OCI-LY7 (cell line): ENCODE measurements around the gene KCNJ16. TPM values are rescaled to one million over a fixed set of nuclear protein-coding genes. Genes with fewer than 3 reads are reported as not detected.

Source experiments
- BruUV-seq: library from RNA; stranded (reverse); fragments of 400-500 nt; replicated peaks from 2 replicates; lab custom pipeline; 2021; lab: Mats Ljungman, UMichigan
- CTCF ChIA-PET: fragments of 300-600 bp; sonication (Branson Sonifier 250); formaldehyde crosslinking; loops from one replicate; lab custom pipeline; 2022; ENCODE audit warnings: antibody characterized with exemption; ENCODE audit not compliant: unreplicated experiment; lab: Charles Lee
- POLR2A ChIA-PET: fragments of 300-600 bp; sonication (Branson Sonifier 250); formaldehyde crosslinking; loops from one replicate; lab custom pipeline; 2022; ENCODE audit warnings: antibody characterized with exemption; lab: Charles Lee
- DNase-seq: peaks from one replicate; pipeline ENCODE4 v3.0.0-alpha.2; 2015; ENCODE audit warnings: low spot score
- H2AFZ ChIP-seq: fragments of 200-600 bp; sonication (generic), shearing (Covaris generic); 2 replicates; pipeline ENCODE4 v1.6.1; 2014; ENCODE audit warnings: mild to moderate bottlenecking, antibody characterized with exemption, low read length, moderate library complexity
- H3K27ac ChIP-seq: fragments of 200-600 bp; sonication (generic); 2 replicates; pipeline ENCODE4 v1.5.1; 2014; ENCODE audit warnings: mixed run types, low read depth, mild to moderate bottlenecking, moderate library complexity, low read length, inconsistent platforms; ENCODE audit not compliant: poor library complexity, severe bottlenecking
- H3K36me3 ChIP-seq: fragments of 200-600 bp; sonication (generic); 2 replicates; pipeline ENCODE4 v1.6.1; 2014; ENCODE audit warnings: mild to moderate bottlenecking, antibody characterized with exemption, low read length, moderate library complexity, mixed read lengths; ENCODE audit not compliant: insufficient read depth
- H3K4me1 ChIP-seq: fragments of 200-600 bp; sonication (generic); 2 replicates; pipeline ENCODE4 v1.5.1; 2014; ENCODE audit warnings: mild to moderate bottlenecking, low read length; ENCODE audit not compliant: insufficient read depth, poor library complexity, severe bottlenecking
- H3K4me2 ChIP-seq: fragments of 200-600 bp; sonication (generic); 2 replicates; pipeline ENCODE4 v1.6.1; 2014; ENCODE audit warnings: mild to moderate bottlenecking, low read length
- H3K4me3 ChIP-seq: fragments of 200-600 bp; sonication (generic); 2 replicates; pipeline ENCODE4 v1.5.1; 2014; ENCODE audit warnings: mild to moderate bottlenecking, low read depth, low read length; ENCODE audit not compliant: poor library complexity, severe bottlenecking
- H3K79me2 ChIP-seq: fragments of 200-600 bp; sonication (generic); 2 replicates; pipeline ENCODE4 v1.6.1; 2016; ENCODE audit warnings: low read depth, mild to moderate bottlenecking, low read length, moderate library complexity, mixed read lengths; ENCODE audit not compliant: insufficient read depth
- H3K9me2 ChIP-seq: fragments of 200-600 bp; sonication (generic); 2 replicates; pipeline ENCODE4 v1.6.1; 2016; ENCODE audit warnings: mild to moderate bottlenecking, low read length, mixed read lengths; ENCODE audit not compliant: insufficient read depth
- H3K9me3 ChIP-seq: fragments of 200-600 bp; sonication (generic); 2 replicates; pipeline ENCODE4 v1.6.1; 2014; ENCODE audit warnings: mild to moderate bottlenecking, mixed run types, low read length, mixed read lengths
- H4K20me1 ChIP-seq: fragments of 200-600 bp; sonication (generic); 2 replicates; pipeline ENCODE4 v1.6.1; 2014; ENCODE audit warnings: mild to moderate bottlenecking, antibody characterized with exemption, low read length, moderate library complexity, mixed read lengths; ENCODE audit not compliant: insufficient read depth
- EZH2phosphoT487 ChIP-seq: fragments of 200-600 bp; sonication (generic); IDR thresholded peaks from 2 replicates; pipeline ENCODE4 v1.6.1; 2018; ENCODE audit warnings: low read depth, borderline replicate concordance, mild to moderate bottlenecking, mixed run types, antibody characterized with exemption, low read length, moderate library complexity, mixed read lengths
- intact Hi-C: fragments of 100-400 bp; cut with micrococcal nuclease; formaldehyde crosslinking; loops from one replicate; pipeline ENCODE4 v1.10.0; 2022; ENCODE audit not compliant: unreplicated experiment
- total RNA-seq, 2 experiments: library from RNA; depleted of rRNA in 1 of 2; stranded (reverse); fragments of >200 nt in 1 of 2; shearing (Covaris generic) in 1 of 2; gene quantifications; 2 replicates each; pipeline ENCODE4 v1.2.3, GENCODE V29; 2014 to 2022
- TF ChIP-seq, protein P1 (sequence below): fragments of 200-600 bp; sonication (generic); conservative IDR thresholded peaks from 2 replicates; pipeline ENCODE4 v1.5.1; 2014; ENCODE audit warnings: mild to moderate bottlenecking, antibody characterized with exemption, low read length, moderate library complexity, mixed read lengths

Gene KCNJ16
- total RNA-seq, 2 experiments from 2014 or later: not detected

- no TSS peak for BruUV-seq
- TF ChIP-seq, protein P1, sequence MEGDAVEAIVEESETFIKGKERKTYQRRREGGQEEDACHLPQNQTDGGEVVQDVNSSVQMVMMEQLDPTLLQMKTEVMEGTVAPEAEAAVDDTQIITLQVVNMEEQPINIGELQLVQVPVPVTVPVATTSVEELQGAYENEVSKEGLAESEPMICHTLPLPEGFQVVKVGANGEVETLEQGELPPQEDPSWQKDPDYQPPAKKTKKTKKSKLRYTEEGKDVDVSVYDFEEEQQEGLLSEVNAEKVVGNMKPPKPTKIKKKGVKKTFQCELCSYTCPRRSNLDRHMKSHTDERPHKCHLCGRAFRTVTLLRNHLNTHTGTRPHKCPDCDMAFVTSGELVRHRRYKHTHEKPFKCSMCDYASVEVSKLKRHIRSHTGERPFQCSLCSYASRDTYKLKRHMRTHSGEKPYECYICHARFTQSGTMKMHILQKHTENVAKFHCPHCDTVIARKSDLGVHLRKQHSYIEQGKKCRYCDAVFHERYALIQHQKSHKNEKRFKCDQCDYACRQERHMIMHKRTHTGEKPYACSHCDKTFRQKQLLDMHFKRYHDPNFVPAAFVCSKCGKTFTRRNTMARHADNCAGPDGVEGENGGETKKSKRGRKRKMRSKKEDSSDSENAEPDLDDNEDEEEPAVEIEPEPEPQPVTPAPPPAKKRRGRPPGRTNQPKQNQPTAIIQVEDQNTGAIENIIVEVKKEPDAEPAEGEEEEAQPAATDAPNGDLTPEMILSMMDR: no peak
- no peak for TF ChIP-seq EZH2phosphoT487
- ChIA-PET CTCF (no interaction called here), POLR2A (interaction anchor here (0.8 kb wide), 1 partner anchor 279 kb away, joined by 3 read pairs; no protein-coding TSS in a partner anchor)
- H3K79me2 ChIP-seq: no peaks in the 10 kb centered on the region
- no peaks in the 10 kb centered on the region for H3K4me1 ChIP-seq
- H2AFZ ChIP-seq: no peak overlapping the region
- H3K27ac ChIP-seq: no peak overlapping the region
- no peak overlapping the region for H3K4me3 ChIP-seq
- intact Hi-C loops: no loop called here
- no peaks in the 10 kb centered on the region for H4K20me1 ChIP-seq
- no peak overlapping the region for H3K4me2 ChIP-seq
- no peaks in the 10 kb centered on the region for H3K9me3 ChIP-seq
- DNase-seq: no peak
- H3K36me3 ChIP-seq: no peaks in the 10 kb centered on the region
- H3K9me2 ChIP-seq: no peaks in the 10 kb centered on the region
Observed at GRCh38 chr17:70110443-70110880, 35.4 kb downstream of the KCNJ16 start.

DNA sequence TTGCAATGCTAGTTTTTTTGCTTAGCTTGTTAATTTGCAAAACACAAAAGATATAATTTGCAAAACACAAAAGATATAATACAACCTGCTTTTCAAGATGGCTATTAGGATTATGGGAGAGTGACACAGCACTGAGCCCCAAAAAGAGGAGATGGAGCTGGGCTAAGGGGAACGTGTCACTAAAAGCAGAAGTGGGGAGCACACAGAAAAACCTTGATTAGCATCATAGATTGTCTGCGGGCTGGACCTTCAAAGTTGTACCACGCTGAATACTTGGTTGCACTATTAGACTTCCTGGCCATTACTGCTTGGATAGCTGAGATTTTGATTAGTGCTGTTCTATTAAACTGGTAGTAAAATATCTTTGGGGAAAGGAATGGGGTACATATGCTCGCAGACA, 36.2 kb downstream of the KCNJ16 start:
- BruUV-seq: no TSS peak
- no peak overlapping the region for H3K4me2 ChIP-seq
- no peaks in the 10 kb centered on the region for H4K20me1 ChIP-seq
- intact Hi-C loops: no loop called here
- H3K9me2 ChIP-seq: no peaks in the 10 kb centered on the region
- no peaks in the 10 kb centered on the region for H3K36me3 ChIP-seq
- no peak overlapping the region for H3K27ac ChIP-seq
- no peak for DNase-seq
- H3K4me3 ChIP-seq: no peak overlapping the region
- CTCF ChIA-PET: no interaction called here
- no peaks in the 10 kb centered on the region for H3K4me1 ChIP-seq
- H3K79me2 ChIP-seq: no peaks in the 10 kb centered on the region
- H2AFZ ChIP-seq: no peak overlapping the region
- TF ChIP-seq, protein P1: no peak
- TF ChIP-seq EZH2phosphoT487: no peak
- POLR2A ChIA-PET: interaction anchor here (0.6 kb wide), 1 partner anchor 33 kb away, joined by 3 read pairs; no protein-coding TSS in a partner anchor
- no peaks in the 10 kb centered on the region for H3K9me3 ChIP-seq

GRCh38 chr17:70114405-70114804, 39.4 kb downstream of the KCNJ16 start:
- H3K4me3 ChIP-seq: no peak overlapping the region
- POLR2A ChIA-PET: interaction anchor here (1.2 kb wide), 1 partner anchor 20 kb away, joined by 4 read pairs; no protein-coding TSS in a partner anchor
- BruUV-seq: no TSS peak
- no peaks in the 10 kb centered on the region for H3K79me2 ChIP-seq
- no peaks in the 10 kb centered on the region for H3K9me3 ChIP-seq
- CTCF ChIA-PET: no interaction called here
- no peaks in the 10 kb centered on the region for H3K4me1 ChIP-seq
- intact Hi-C loops: no loop called here
- no peak overlapping the region for H2AFZ ChIP-seq
- H3K27ac ChIP-seq: no peak overlapping the region
- H4K20me1 ChIP-seq: no peaks in the 10 kb centered on the region
- no peak overlapping the region for H3K4me2 ChIP-seq
- TF ChIP-seq, protein P1: no peak
- no peak for TF ChIP-seq EZH2phosphoT487
- H3K36me3 ChIP-seq: no peaks in the 10 kb centered on the region
- DNase-seq: no peak
- no peaks in the 10 kb centered on the region for H3K9me2 ChIP-seq
